ENCODE results near the gene HLA-DMA.

HLA-DMA gene

GRCh38 chr6:32980488-32981038, 27.7 kb upstream of the HLA-DMA start:
- Histone ChIP-seq H3K36me3 (replicated peaks) (peaks cover 72% of the 10 kb centered on the region), H3K27me3 (ENCODE audit: low read depth) (no peaks in the 10 kb centered on the region), H3K9me3 (no peaks in the 10 kb centered on the region), H3K4me3 (no peak overlapping the region), H3K4me1 (no peaks in the 10 kb centered on the region; the same call in 1 of the 2 replicates)
- in situ Hi-C loops (cut with MboI; ENCODE audit: low sequenced_read_pairs) = no loop called here
- no peak for DNase-seq (ENCODE audit: low spot score in 2 of 2)

GRCh38 chr6:32979720-32980487, 27.0 kb upstream of the HLA-DMA start:
- Histone ChIP-seq H3K36me3 (replicated peaks) (peaks cover 78% of the 10 kb centered on the region), H3K4me1 (peaks cover 4% of the 10 kb centered on the region), H3K4me3 (no peak overlapping the region), H3K9me3 (no peaks in the 10 kb centered on the region), H3K27me3 (ENCODE audit: low read depth) (no peaks in the 10 kb centered on the region)
- in situ Hi-C loops (cut with MboI; ENCODE audit: low sequenced_read_pairs) = no loop called here
- DNase-seq (ENCODE audit: low spot score in 2 of 2) = no peak

GRCh38 chr6:32977953-32978324, 25.0 kb upstream of the HLA-DMA start:
- no peak for DNase-seq (ENCODE audit: low spot score in 2 of 2)
- Histone ChIP-seq H3K27me3 (ENCODE audit: low read depth) (no peaks in the 10 kb centered on the region), H3K36me3 (replicated peaks) (peaks cover 98% of the 10 kb centered on the region), H3K4me3 (no peak overlapping the region), H3K4me1 (peaks cover 4% of the 10 kb centered on the region), H3K9me3 (no peaks in the 10 kb centered on the region)
- in situ Hi-C loops (cut with MboI; ENCODE audit: low sequenced_read_pairs) = no loop called here

- no peaks in the 10 kb centered on the region for H3K27me3 ChIP-seq (ENCODE audit: low read depth)
- no peaks in the 10 kb centered on the region for H3K9me3 ChIP-seq
- DNase-seq (ENCODE audit: low spot score in 2 of 2) = no peak
- H3K4me3 ChIP-seq = no peak overlapping the region
- H3K4me1 ChIP-seq = peaks cover 4% of the 10 kb centered on the region
- in situ Hi-C loops (cut with MboI; ENCODE audit: low sequenced_read_pairs) = no loop called here
- peaks cover 100% of the 10 kb centered on the region for H3K36me3 ChIP-seq (replicated peaks)
These were observed 24.5 kb upstream of the HLA-DMA start for GRCh38 chr6:32977272-32977952.

- DNase-seq (ENCODE audit: low spot score in 2 of 2) = no peak
- in situ Hi-C loops (cut with MboI; ENCODE audit: low sequenced_read_pairs) = no loop called here
These were observed 23.6 kb upstream of the HLA-DMA start for GRCh38 chr6:32976334-32977069.

GRCh38 chr6:32975886-32976285, 23.0 kb upstream of the HLA-DMA start:
- Histone ChIP-seq H3K4me1 (peaks cover 4% of the 10 kb centered on the region), H3K9me3 (no peaks in the 10 kb centered on the region), H3K4me3 (no peak overlapping the region), H3K27me3 (ENCODE audit: low read depth) (no peaks in the 10 kb centered on the region), H3K36me3 (replicated peaks) (peaks cover 93% of the 10 kb centered on the region)
- in situ Hi-C loops (cut with MboI; ENCODE audit: low sequenced_read_pairs) = no loop called here
- no peak for DNase-seq (ENCODE audit: low spot score in 2 of 2)

More at GRCh38 chr6:32976334-32977069, 23.6 kb upstream of the HLA-DMA start:
- H3K4me1 ChIP-seq = peaks cover 4% of the 10 kb centered on the region
- H3K9me3 ChIP-seq = no peaks in the 10 kb centered on the region
- H3K27me3 ChIP-seq (ENCODE audit: low read depth) = no peaks in the 10 kb centered on the region
- no peak overlapping the region for H3K4me3 ChIP-seq
- peaks cover 95% of the 10 kb centered on the region for H3K36me3 ChIP-seq (replicated peaks)

GRCh38 chr6:32974541-32975308, 21.8 kb upstream of the HLA-DMA start:
- Histone ChIP-seq H3K9me3 (no peaks in the 10 kb centered on the region), H3K27me3 (ENCODE audit: low read depth) (no peaks in the 10 kb centered on the region), H3K4me3 (peak overlapping the region; percentile 89), H3K36me3 (replicated peaks) (peaks cover 88% of the 10 kb centered on the region), H3K4me1 (peaks cover 4% of the 10 kb centered on the region)
- in situ Hi-C loops (cut with MboI; ENCODE audit: low sequenced_read_pairs) = loop anchor here (5.0 kb wide), 1 partner anchor 82 kb away; no protein-coding TSS in a partner anchor
- peak in 1 of 2 experiments; percentile 21 for DNase-seq (ENCODE audit: low spot score in 2 of 2)

GRCh38 chr6:32974016-32974333, 21.1 kb upstream of the HLA-DMA start:
- DNase-seq (ENCODE audit: low spot score in 2 of 2) = peak; percentile 47 to 55
- in situ Hi-C loops (cut with MboI; ENCODE audit: low sequenced_read_pairs) = loop anchor here (5.0 kb wide), 1 partner anchor 82 kb away; no protein-coding TSS in a partner anchor

GRCh38 chr6:32973144-32974015, 20.5 kb upstream of the HLA-DMA start:
- H3K9me3 ChIP-seq = no peaks in the 10 kb centered on the region
- H3K36me3 ChIP-seq (replicated peaks) = peaks cover 79% of the 10 kb centered on the region
- H3K4me1 ChIP-seq = peaks cover 7% of the 10 kb centered on the region
- H3K27me3 ChIP-seq (ENCODE audit: low read depth) = no peaks in the 10 kb centered on the region
- in situ Hi-C loops (cut with MboI; ENCODE audit: low sequenced_read_pairs) = loop anchor here (5.0 kb wide), 1 partner anchor 81 kb away; no protein-coding TSS in a partner anchor
- peak in 1 of 2 experiments; percentile 70 for DNase-seq (ENCODE audit: low spot score in 2 of 2)
- peak overlapping the region; percentile 89 for H3K4me3 ChIP-seq

More at GRCh38 chr6:32974016-32974333, 21.1 kb upstream of the HLA-DMA start:
- H3K27me3 ChIP-seq (ENCODE audit: low read depth) = no peaks in the 10 kb centered on the region
- H3K9me3 ChIP-seq = no peaks in the 10 kb centered on the region
- H3K4me1 ChIP-seq = peaks cover 7% of the 10 kb centered on the region
- peak overlapping the region; percentile 89 for H3K4me3 ChIP-seq
- peaks cover 85% of the 10 kb centered on the region for H3K36me3 ChIP-seq (replicated peaks)

- peaks cover 7% of the 10 kb centered on the region for H3K4me1 ChIP-seq
- in situ Hi-C loops (cut with MboI; ENCODE audit: low sequenced_read_pairs) = loop anchor here (5.0 kb wide), 1 partner anchor 80 kb away; no protein-coding TSS in a partner anchor
- no peaks in the 10 kb centered on the region for H3K9me3 ChIP-seq
- peaks cover 71% of the 10 kb centered on the region for H3K36me3 ChIP-seq (replicated peaks)
- H3K4me3 ChIP-seq = peak overlapping the region; percentile 89
- H3K27me3 ChIP-seq (ENCODE audit: low read depth) = no peaks in the 10 kb centered on the region
- peak in 1 of 2 experiments; percentile 39 for DNase-seq (ENCODE audit: low spot score in 2 of 2)
These were observed 19.7 kb upstream of the HLA-DMA start for GRCh38 chr6:32972353-32973143.

- peaks cover 13% of the 10 kb centered on the region for H3K4me1 ChIP-seq
- peak overlapping the region; percentile 89 for H3K4me3 ChIP-seq
- H3K36me3 ChIP-seq (replicated peaks) = peaks cover 63% of the 10 kb centered on the region
- in situ Hi-C loops (cut with MboI; ENCODE audit: low sequenced_read_pairs) = loop anchor here (5.0 kb wide), 1 partner anchor 79 kb away; no protein-coding TSS in a partner anchor
- no peaks in the 10 kb centered on the region for H3K9me3 ChIP-seq
- no peaks in the 10 kb centered on the region for H3K27me3 ChIP-seq (ENCODE audit: low read depth)
- peak; percentile 99 for DNase-seq (ENCODE audit: low spot score in 2 of 2)
These were observed 18.9 kb upstream of the HLA-DMA start for GRCh38 chr6:32971581-32972352.

All from HAP-1 (cell line).